HL-60 (cell line): ENCODE results near the gene DDX20.

Experiments
- DNase-seq, 2 experiments: peaks; one replicate each; pipeline ENCODE4 v3.0.0-alpha.2; 2010 to 2020; ENCODE audit warnings: low read depth in 1 of 2, low spot score in 1 of 2
- H3K27ac ChIP-seq: fragments of 250-450 bp; sonication (Bioruptor Pico); replicated peaks from 2 replicates; pipeline ENCODE4 v1.5.1; 2020; ENCODE audit warnings: mild to moderate bottlenecking, moderate library complexity
- H3K27me3 ChIP-seq: fragments of 250-450 bp; sonication (Bioruptor Pico); 2 replicates; pipeline ENCODE4 v1.5.1; 2021; ENCODE audit warnings: mild to moderate bottlenecking, moderate library complexity; ENCODE audit not compliant: insufficient read depth, poor library complexity, severe bottlenecking
- H3K4me3 ChIP-seq: replicated peaks from 2 replicates; pipeline ENCODE4 v1.5.1; 2011; ENCODE audit warnings: mild to moderate bottlenecking, control low read depth, low read length; ENCODE audit not compliant: insufficient read depth
- CTCF ChIP-seq: IDR thresholded peaks from one replicate; pipeline ENCODE4 v1.5.1; 2011; ENCODE audit warnings: low read length, control low read depth, inconsistent platforms; ENCODE audit not compliant: insufficient read depth
- GABPA ChIP-seq: IDR thresholded peaks from 2 replicates; pipeline ENCODE4 v1.6.1; 2012; ENCODE audit warnings: low read depth
- POLR2AphosphoS5 ChIP-seq: IDR thresholded peaks from 2 replicates; pipeline ENCODE4 v1.6.1; 2012; ENCODE audit warnings: low read depth
- REST ChIP-seq: IDR thresholded peaks from 2 replicates; pipeline ENCODE4 v1.6.1; 2012; ENCODE audit warnings: low read depth; ENCODE audit not compliant: insufficient replicate concordance
- SPI1 ChIP-seq: IDR thresholded peaks from 2 replicates; pipeline ENCODE4 v1.6.1; 2012; ENCODE audit warnings: low read depth, mild to moderate bottlenecking, borderline replicate concordance

DDX20 gene

DNA sequence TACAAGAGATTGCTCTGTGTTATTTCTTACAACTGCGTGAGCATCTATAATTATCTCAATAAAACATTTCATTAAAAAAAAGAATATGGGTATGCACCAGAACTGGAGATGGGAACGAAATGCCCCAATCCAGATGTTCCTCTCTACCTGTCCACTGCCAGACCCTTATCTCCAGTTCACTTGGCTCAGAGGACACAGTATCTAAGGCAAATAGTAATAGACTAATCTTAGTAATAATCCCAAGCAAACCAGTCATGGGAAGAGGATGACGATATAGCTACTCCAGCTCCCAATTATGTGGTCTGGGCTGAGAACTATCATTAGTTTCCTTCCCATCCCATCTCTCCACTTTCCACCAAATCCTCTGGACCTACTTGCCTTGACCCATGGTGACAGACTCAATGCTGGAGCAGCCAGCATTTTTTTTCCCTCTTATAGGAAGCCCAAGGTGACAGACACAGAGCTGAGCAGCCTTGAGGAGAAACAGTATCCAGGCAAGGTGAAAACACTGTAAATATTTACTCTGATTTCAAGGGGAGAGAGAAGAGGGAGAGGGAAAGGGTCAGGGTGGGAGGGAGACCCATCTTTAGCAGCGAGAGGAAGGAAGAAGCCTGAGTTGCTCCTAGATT lies 28.7 kb downstream of the DDX20 start:
- H3K4me3 ChIP-seq = no peak overlapping the region
- no peak overlapping the region for H3K27ac ChIP-seq
- no peak for DNase-seq
- no peak for TF ChIP-seq POLR2AphosphoS5
- no peak for TF ChIP-seq CTCF
- TF ChIP-seq SPI1 = no peak
- no peak for TF ChIP-seq REST
- TF ChIP-seq GABPA = no peak
- H3K27me3 ChIP-seq = no peaks in the 10 kb centered on the region

GRCh38 chr1:111786669-111787207 lies 31.0 kb downstream of the DDX20 start:
- H3K27me3 ChIP-seq = no peaks in the 10 kb centered on the region
- H3K4me3 ChIP-seq = no peak overlapping the region
- no peak overlapping the region for H3K27ac ChIP-seq
- no peak for DNase-seq
- TF ChIP-seq CTCF (no peak), REST (no peak), POLR2AphosphoS5 (no peak), GABPA (no peak), SPI1 (no peak)

- peak in 1 of 2 experiments; percentile 13 for DNase-seq
- Histone ChIP-seq H3K4me3 (no peak overlapping the region), H3K27ac (no peak overlapping the region), H3K27me3 (no peaks in the 10 kb centered on the region)
- TF ChIP-seq GABPA (no peak), POLR2AphosphoS5 (no peak), REST (no peak), CTCF (no peak), SPI1 (no peak)
These were observed 33.4 kb downstream of the DDX20 start for GRCh38 chr1:111789142-111789541.
